ENCODE data around the gene AVEN.

AVEN gene

DNA sequence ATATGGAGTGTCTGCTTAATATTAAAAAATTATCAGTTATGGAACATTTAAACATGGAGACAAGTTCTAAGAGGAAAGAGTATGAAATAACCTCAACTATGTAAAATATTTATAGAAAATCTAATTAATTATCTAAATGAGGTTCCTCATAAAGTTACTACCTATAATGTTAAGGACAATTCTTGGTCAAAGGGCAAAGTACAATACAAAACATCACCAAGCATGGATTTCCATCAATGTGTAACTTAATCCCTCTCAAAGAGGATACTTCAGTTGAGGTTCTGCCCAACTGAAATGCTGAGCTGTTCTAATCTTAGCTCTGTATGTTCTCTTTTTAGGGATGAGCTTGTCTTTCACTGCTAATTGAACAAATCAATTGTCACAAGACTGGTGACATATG, 126.7 kb downstream of the AVEN start:
- no peak for DNase-seq (ENCODE audit: low read depth)

DNA sequence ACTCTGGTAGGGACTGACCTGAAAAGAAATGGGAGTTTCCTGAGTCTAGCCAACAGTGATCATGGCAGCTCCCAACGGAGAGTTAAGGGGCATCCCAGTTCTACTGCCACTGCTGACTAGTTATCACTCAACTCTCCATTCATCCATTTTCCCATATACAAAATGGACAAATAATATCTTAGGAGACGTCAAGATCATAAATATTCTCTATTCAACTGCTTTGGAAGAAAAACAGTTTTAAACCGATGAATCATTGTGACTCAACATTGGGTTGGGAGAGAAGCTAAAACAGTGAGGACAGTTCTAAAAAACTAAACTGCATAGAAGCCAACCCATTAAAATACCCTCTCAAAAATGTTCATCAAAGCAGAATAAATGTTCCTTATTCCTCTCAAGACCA, 128.3 kb downstream of the AVEN start:
- DNase-seq (ENCODE audit: low read depth): peak; percentile 65

- peak; percentile 41 for DNase-seq (ENCODE audit: low read depth)
Measured at GRCh38 chr15:33908406-33908805, 130.6 kb downstream of the AVEN start.

- DNase-seq (ENCODE audit: low read depth): no peak
Measured at GRCh38 chr15:33907326-33907725, 131.7 kb downstream of the AVEN start.

GRCh38 chr15:33903661-33904060, 135.3 kb downstream of the AVEN start:
- no peak for DNase-seq (ENCODE audit: low read depth)

- no peak for DNase-seq (ENCODE audit: low read depth)
Measured at GRCh38 chr15:33902043-33902442, 137.0 kb downstream of the AVEN start.

GRCh38 chr15:33894193-33894592, 144.8 kb downstream of the AVEN start:
- no peak for DNase-seq (ENCODE audit: low read depth)

DNA sequence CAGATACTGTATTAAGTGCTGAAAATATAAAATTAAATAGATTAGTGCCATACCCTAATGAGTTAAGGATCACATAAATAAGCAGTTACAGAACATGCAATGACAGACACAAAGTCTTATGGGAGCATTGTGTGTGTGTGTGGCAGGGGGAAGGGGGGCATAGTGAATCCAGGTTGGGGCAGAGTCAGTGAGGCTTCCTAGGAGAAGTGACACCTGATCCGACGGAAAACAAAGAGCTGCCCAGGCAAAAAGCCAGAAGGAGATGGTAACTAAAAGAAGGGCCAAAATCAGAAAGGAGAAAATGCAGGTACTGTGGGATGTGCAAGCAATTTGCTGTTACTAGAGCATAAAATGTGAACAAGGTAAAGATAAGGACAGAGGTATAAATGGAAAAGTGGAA, 150.8 kb downstream of the AVEN start:
- DNase-seq (ENCODE audit: low read depth): no peak

GRCh38 chr15:33882921-33883320, 156.1 kb downstream of the AVEN start:
- DNase-seq (ENCODE audit: low read depth): no peak

GRCh38 chr15:33874156-33874555, 164.8 kb downstream of the AVEN start:
- DNase-seq (ENCODE audit: low read depth): no peak

GRCh38 chr15:33872416-33873106, 166.4 kb downstream of the AVEN start:
- no peak for DNase-seq (ENCODE audit: low read depth)

GRCh38 chr15:33871980-33872379, 167.0 kb downstream of the AVEN start:
- no peak for DNase-seq (ENCODE audit: low read depth)

- DNase-seq (ENCODE audit: low read depth): peak; percentile 5
Measured at GRCh38 chr15:33866101-33866737, 172.8 kb downstream of the AVEN start.

DNA sequence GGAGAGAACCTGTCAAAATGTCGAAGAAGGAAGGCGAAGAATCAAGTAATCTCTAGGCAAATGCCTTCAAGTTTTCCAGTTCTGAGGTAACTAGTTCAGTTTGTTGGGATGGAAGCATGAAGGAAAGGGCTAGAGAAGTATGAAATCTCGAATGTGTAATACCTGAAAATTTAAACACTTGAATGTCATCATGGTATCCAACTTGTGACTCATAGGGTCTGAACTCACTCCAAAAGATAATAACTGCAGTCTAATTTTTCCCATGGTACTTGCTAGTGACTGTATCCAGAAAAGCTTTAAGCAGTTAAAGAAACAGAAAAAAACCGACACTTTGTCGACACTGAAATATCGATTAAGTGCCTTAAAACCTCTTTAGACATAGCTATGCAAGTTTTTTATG, 173.6 kb downstream of the AVEN start:
- DNase-seq (ENCODE audit: low read depth): peak; percentile 31

DNA sequence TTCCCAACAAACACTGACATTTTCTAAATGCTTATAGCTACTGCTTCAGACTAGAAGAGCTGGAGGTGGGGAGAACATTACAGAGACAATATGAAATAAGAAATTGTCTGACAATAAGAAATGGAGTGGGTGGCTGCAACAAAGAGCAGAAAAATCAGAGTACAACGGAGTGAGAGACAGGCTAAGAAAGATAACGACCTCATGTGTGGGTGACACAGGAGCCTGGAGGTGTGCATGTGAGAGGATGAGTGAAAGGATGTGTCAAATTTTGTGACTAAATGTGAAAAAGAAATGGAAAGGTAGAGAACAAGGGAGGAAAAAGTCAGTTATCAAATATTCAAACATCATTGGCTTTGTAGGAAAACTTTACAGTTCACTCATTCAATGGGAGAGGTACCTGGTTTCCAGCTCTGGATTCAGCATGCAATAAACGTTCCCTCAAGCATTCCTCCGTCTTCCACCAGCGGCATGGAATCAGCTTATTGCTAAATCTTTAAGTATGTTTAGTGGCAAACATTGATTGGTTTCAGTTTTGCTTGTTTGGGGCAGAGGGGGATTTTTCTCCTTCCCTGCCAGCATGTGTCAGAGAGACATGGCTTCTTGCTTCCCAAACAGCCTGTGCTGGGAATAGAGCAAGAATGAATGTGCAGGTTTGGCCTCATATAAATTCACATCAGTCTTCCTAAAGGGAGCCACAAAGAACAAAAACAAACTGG, 174.5 kb downstream of the AVEN start:
- DNase-seq (ENCODE audit: low read depth): no peak

- peak; percentile 84 for DNase-seq (ENCODE audit: low read depth)
Measured at GRCh38 chr15:33860754-33861153, 178.2 kb downstream of the AVEN start.

- DNase-seq (ENCODE audit: low read depth): no peak
Measured at GRCh38 chr15:33859992-33860545, 178.9 kb downstream of the AVEN start.

DNA sequence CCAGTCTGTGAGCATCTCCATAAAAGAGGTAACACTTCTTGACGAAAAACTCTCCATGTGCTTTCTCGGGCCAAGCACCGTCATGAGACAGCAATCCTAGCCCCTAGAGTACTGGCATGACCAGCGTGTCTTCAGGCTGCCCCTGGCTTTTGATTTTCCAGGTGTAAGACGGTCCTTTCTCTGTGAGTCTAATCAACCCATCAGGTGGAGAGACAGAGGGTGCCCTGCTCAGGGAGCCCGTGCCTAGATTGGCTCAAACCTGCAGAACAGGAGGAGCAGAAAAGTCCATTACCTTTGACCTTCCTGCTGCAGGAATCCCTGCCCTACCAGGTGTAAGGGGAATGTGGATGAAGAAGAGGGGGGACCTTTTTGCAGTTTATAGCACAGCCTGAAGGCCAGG, 180.2 kb downstream of the AVEN start:
- DNase-seq (ENCODE audit: low read depth): no peak

DNA sequence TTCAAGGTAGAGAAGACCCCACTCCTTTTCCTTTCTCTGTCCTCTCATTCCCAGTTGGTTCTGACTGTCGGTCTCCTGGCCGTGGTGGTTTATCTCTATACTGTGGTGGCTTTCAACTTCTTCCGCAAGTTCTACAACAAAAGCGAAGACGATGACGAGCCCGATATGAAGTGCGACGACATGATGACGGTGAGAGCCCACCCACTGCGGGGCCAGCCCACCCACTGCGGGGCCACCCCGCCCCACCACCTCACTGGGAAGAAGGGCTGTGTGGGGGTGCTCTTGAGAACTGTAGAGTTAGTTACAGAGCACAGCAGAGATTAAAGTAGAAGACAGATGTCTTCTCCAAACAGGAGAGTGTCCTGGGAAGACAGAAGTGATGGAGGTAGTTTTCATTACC, 181.3 kb downstream of the AVEN start:
- no peak for DNase-seq (ENCODE audit: low read depth)

GRCh38 chr15:33852570-33852969, 186.4 kb downstream of the AVEN start:
- peak; percentile 60 for DNase-seq (ENCODE audit: low read depth)

DNA sequence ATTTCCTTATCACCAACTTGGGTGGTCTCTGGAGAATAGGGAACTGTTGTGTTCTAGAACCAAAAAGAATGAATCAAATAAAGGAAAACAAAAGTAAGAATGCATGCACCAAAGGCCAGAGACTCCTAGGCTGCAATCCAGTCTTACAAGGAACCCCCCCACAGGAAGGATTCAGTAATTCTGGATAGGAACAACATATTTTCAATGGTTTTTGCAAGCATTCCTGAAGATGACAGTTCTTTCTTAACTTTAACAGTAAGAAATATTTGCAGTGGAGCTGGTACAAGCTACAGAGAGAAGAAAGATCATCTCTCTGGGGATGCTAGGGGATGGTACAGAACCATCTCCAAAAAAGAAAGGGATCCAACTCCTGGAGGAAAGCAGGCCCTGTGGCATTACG, 186.9 kb downstream of the AVEN start:
- DNase-seq (ENCODE audit: low read depth): no peak

DNA sequence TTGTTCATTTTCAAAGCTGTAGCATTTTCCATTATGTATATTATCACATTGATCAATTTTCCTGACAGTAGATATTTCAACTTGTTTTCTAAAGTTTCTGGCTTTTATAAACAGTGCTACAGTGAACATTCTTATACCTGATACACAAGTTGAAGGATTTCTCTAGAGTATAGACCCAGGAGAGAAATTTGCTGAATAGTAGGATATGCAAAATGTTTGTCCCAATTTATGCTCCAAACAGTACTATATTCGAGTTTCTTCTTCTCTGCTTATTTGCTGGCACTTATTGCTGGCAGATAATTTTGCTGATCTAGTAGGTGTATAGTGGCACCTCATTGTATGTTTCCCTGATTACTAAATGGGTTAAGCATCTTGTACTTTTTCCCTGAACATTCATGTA, 187.9 kb downstream of the AVEN start:
- DNase-seq (ENCODE audit: low read depth): no peak

DNA sequence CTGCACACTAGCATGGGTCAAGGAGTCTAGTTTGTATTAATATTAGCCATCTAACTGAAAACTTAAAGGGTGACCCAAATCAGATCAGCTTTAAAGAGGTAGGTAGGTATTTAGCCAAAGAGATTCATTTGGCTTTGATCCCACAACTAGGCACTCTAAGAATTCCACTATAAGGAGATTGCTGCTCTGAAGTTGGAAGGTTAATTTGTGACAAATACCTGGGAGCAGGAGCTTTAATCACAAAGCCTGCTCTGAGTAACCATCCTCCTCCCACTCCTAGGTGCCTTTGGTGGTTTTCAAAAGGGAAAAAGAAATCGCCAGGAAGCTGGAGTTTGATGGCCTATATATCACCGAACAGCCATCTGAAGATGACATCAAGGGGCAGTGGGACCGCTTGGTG, 191.0 kb downstream of the AVEN start:
- no peak for DNase-seq (ENCODE audit: low read depth)

Measured in ELR (cell line).